Measurements from ENCODE around the gene EYS. TPM values are rescaled to one million over a fixed set of nuclear protein-coding genes. Genes with fewer than 3 reads are reported as not detected.

EYS gene
- total and polyA plus RNA-seq, 2 of the 13 experiments (the other 11 are each of a cell fraction or from before 2014, with no cell fraction given) = 0.04 to 0.07 TPM

DNA sequence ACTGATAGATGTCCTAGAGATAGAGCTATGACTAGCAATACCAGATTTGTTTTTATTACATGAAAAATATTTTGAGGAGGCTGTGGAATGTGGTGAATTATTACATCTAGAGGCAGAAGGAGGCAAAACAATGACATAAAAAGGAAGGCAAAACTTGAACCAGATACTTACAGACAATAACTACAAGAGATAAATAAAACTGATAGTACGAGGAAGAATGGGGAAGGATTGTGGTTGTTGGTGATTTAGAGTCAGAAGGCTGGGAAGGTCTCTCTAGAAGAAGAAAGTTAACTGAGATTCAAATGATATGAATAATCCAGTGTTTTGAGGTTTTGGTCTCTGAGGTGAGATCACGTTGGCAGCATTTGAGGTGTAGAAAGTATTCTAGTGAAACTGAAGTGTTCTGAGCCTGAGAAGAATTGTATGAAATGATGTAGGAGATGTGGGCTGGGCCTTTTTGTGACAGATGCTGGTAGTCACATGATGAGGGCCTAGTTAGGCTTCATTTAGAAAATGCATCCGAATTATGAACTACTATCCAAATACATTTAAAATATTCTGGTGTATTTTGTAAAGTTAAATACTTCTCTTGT, 589.1 kb downstream of the EYS start (continued):
- TF ChIP-seq, protein P1, sequence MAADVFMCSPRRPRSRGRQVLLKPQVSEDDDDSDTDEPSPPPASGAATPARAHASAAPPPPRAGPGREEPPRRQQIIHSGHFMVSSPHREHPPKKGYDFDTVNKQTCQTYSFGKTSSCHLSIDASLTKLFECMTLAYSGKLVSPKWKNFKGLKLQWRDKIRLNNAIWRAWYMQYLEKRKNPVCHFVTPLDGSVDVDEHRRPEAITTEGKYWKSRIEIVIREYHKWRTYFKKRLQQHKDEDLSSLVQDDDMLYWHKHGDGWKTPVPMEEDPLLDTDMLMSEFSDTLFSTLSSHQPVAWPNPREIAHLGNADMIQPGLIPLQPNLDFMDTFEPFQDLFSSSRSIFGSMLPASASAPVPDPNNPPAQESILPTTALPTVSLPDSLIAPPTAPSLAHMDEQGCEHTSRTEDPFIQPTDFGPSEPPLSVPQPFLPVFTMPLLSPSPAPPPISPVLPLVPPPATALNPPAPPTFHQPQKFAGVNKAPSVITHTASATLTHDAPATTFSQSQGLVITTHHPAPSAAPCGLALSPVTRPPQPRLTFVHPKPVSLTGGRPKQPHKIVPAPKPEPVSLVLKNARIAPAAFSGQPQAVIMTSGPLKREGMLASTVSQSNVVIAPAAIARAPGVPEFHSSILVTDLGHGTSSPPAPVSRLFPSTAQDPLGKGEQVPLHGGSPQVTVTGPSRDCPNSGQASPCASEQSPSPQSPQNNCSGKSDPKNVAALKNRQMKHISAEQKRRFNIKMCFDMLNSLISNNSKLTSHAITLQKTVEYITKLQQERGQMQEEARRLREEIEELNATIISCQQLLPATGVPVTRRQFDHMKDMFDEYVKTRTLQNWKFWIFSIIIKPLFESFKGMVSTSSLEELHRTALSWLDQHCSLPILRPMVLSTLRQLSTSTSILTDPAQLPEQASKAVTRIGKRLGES (CRISPR knock-in tag; IDR thresholded peaks at IDR 0.05; ENCODE audit: borderline replicate concordance) = no peak
- no peak for TF ChIP-seq SOX13 (IDR thresholded peaks at IDR 0.05)
- no peak for TF ChIP-seq SOX13 (CRISPR knock-in tag; conservative IDR thresholded peaks at IDR 0.05 in 1 of 2, IDR thresholded peaks at IDR 0.05 in 1 of 2)
- TF ChIP-seq CBX1 (IDR thresholded peaks at IDR 0.05; ENCODE audit: low read depth) = no peak
- TF ChIP-seq, protein P2, sequence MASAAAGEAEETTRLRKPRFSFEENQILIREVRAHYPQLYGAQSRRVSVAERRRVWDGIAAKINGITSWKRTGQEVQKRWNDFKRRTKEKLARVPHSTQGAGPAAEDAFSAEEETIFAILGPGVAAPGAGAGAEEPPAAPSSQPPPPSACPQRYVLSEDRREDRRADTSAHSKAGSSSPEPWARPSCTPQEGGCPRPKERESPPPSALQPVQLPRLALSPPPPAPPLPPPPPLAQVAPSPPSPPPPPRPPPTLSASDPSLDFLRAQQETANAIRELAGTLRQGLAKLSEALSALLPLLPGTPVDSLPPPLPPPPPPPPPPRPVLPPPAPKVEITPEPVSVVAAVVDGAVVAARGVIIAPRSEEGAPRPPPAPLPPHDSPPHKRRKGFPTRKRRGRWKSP (CRISPR knock-in tag; IDR thresholded peaks at IDR 0.05) = no peak
- TF ChIP-seq, protein P3, sequence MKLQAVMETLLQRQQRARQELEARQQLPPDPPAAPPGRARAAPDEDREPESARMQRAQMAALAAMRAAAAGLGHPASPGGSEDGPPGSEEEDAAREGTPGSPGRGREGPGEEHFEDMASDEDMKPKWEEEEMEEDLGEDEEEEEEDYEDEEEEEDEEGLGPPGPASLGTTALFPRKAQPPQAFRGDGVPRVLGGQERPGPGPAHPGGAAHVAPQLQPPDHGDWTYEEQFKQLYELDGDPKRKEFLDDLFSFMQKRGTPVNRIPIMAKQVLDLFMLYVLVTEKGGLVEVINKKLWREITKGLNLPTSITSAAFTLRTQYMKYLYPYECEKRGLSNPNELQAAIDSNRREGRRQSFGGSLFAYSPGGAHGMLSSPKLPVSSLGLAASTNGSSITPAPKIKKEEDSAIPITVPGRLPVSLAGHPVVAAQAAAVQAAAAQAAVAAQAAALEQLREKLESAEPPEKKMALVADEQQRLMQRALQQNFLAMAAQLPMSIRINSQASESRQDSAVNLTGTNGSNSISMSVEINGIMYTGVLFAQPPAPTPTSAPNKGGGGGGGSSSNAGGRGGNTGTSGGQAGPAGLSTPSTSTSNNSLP (IDR thresholded peaks at IDR 0.05; ENCODE audit: low read depth, low read length) = no peak

GRCh38 chr6:65116326-65116725, 590.7 kb downstream of the EYS start:
- POLR2A ChIA-PET = no interaction called here
- Histone ChIP-seq H3K36me3 (replicated peaks in 1 of 2; ENCODE audit: control insufficient read depth in 1 of 2, insufficient read depth in 2 of 2, low read length in 2 of 2) (no peaks in the 10 kb centered on the region), H3K9ac (ENCODE audit: insufficient read depth, low read depth, low read length) (no peak overlapping the region), H4K20me1 (ENCODE audit: insufficient read depth, low read length) (no peaks in the 10 kb centered on the region), H3K4me1 (ENCODE audit: insufficient read depth, low read length) (no peaks in the 10 kb centered on the region), H3K4me2 (ENCODE audit: low read depth, low read length) (no peak overlapping the region), H3K9me3 (ENCODE audit: low read length) (no peaks in the 10 kb centered on the region), H2AFZ (ENCODE audit: low read length) (no peak overlapping the region), H3K79me2 (ENCODE audit: insufficient read depth, low read length) (no peaks in the 10 kb centered on the region), H3K27me3 (ENCODE audit: control insufficient read depth in 1 of 2, insufficient read depth in 2 of 2, low read length in 2 of 2) (no peaks in the 10 kb centered on the region), H3K27ac (ENCODE audit: extremely low read length, insufficient read depth, low read length) (no peak overlapping the region), H3K4me3 (replicated peaks in 1 of 3; ENCODE audit: insufficient read depth in 1 of 3, low read depth in 2 of 3, low read length in 3 of 3) (no peak overlapping the region)
- DNase-seq (ENCODE audit: low spot score) (no peak), FAIRE-seq (no peak), ATAC-seq (no peak)
- in situ Hi-C loops (cut with HindIII; ENCODE audit: extremely low pct_ligation_motif_present, low pct_unique_long_range_greater_than_20kb) = no loop called here
- BruUV-seq (replicated peaks) = no TSS peak
- intact Hi-C loops (cut with micrococcal nuclease; ENCODE audit: unreplicated experiment) = no loop called here
- CTCF ChIA-PET (ENCODE audit: low intra/inter-chr PET ratio, low total read pairs) = no interaction called here
- 0% methylated on average over 1 of the region's 1 CpG for WGBS (ENCODE audit: low lambda C conversion rate)
- TF ChIP-seq SUZ12 (IDR thresholded peaks at IDR 0.05; ENCODE audit: low read depth, low read length) (no peak), ZNF552 (CRISPR knock-in tag; IDR thresholded peaks at IDR 0.05; ENCODE audit: borderline replicate concordance) (no peak), ZNF10 (CRISPR knock-in tag; IDR thresholded peaks at IDR 0.05; ENCODE audit: borderline replicate concordance, low read depth) (no peak), NFE2L1 (CRISPR knock-in tag; IDR thresholded peaks at IDR 0.05; ENCODE audit: borderline replicate concordance) (no peak), CEBPB (IDR thresholded peaks at IDR 0.05; ENCODE audit: borderline replicate concordance, low read depth, low read length) (no peak), MTA3 (CRISPR knock-in tag; IDR thresholded peaks at IDR 0.05) (no peak), E2F1 (CRISPR knock-in tag; IDR thresholded peaks at IDR 0.05) (no peak), CBFB (CRISPR knock-in tag; IDR thresholded peaks at IDR 0.05) (no peak), TOPORS (CRISPR knock-in tag; IDR thresholded peaks at IDR 0.05) (no peak), RXRA (CRISPR knock-in tag; IDR thresholded peaks at IDR 0.05) (no peak), SIN3B (IDR thresholded peaks at IDR 0.05; ENCODE audit: low read length) (no peak), KLF16 (CRISPR knock-in tag; IDR thresholded peaks at IDR 0.05) (no peak)

All from HepG2 (cell line).